ENCODE data around the gene TMEM250. TPM values are rescaled to one million over a fixed set of nuclear protein-coding genes. Genes with fewer than 3 reads are reported as not detected.

Gene TMEM250
- total and polyA plus RNA-seq, 2 donors: 13.6 to 43.1 TPM

- DNase-seq (ENCODE audit: extremely low spot score): no peak
- H3K27ac ChIP-seq (ENCODE audit: low read depth): no peak overlapping the region
- no peak overlapping the region for H3K4me3 ChIP-seq (ENCODE audit: low read depth, low read length)
- H3K4me1 ChIP-seq (ENCODE audit: insufficient read depth): no peaks in the 10 kb centered on the region
- 82% methylated on average over 21 of the region's 21 CpGs for WGBS
- H3K36me3 ChIP-seq (ENCODE audit: insufficient read depth): no peaks in the 10 kb centered on the region
These were observed 31.5 kb downstream of the TMEM250 start for GRCh38 chr9:136086951-136087740.

GRCh38 chr9:136086213-136086881, 32.3 kb downstream of the TMEM250 start:
- no peak overlapping the region for H3K27ac ChIP-seq (ENCODE audit: low read depth)
- WGBS: 76% methylated on average over 24 of the region's 24 CpGs
- DNase-seq (ENCODE audit: extremely low spot score): no peak
- no peaks in the 10 kb centered on the region for H3K36me3 ChIP-seq (ENCODE audit: insufficient read depth)
- no peak overlapping the region for H3K4me3 ChIP-seq (ENCODE audit: low read depth, low read length)
- H3K4me1 ChIP-seq (ENCODE audit: insufficient read depth): no peaks in the 10 kb centered on the region

- no peak overlapping the region for H3K27ac ChIP-seq (ENCODE audit: low read depth)
- no peaks in the 10 kb centered on the region for H3K4me1 ChIP-seq (ENCODE audit: insufficient read depth)
- no peaks in the 10 kb centered on the region for H3K36me3 ChIP-seq (ENCODE audit: insufficient read depth)
- no peak for DNase-seq (ENCODE audit: extremely low spot score)
- 75% methylated on average over 16 of the region's 16 CpGs for WGBS
- no peak overlapping the region for H3K4me3 ChIP-seq (ENCODE audit: low read depth, low read length)
These were observed 32.9 kb downstream of the TMEM250 start for GRCh38 chr9:136085815-136086212.

GRCh38 chr9:136084063-136084944, 34.4 kb downstream of the TMEM250 start:
- 89% methylated on average over 33 of the region's 33 CpGs for WGBS

GRCh38 chr9:136083558-136084062, 35.1 kb downstream of the TMEM250 start:
- no peaks in the 10 kb centered on the region for H3K4me1 ChIP-seq (ENCODE audit: insufficient read depth)
- no peaks in the 10 kb centered on the region for H3K36me3 ChIP-seq (ENCODE audit: insufficient read depth)
- 91% methylated on average over 24 of the region's 24 CpGs for WGBS
- no peak overlapping the region for H3K27ac ChIP-seq (ENCODE audit: low read depth)
- no peak overlapping the region for H3K4me3 ChIP-seq (ENCODE audit: low read depth, low read length)
- no peak for DNase-seq (ENCODE audit: extremely low spot score)

More at GRCh38 chr9:136084063-136084944, 34.4 kb downstream of the TMEM250 start:
- Histone ChIP-seq H3K4me1 (ENCODE audit: insufficient read depth) (no peaks in the 10 kb centered on the region), H3K36me3 (ENCODE audit: insufficient read depth) (no peaks in the 10 kb centered on the region), H3K27ac (ENCODE audit: low read depth) (no peak overlapping the region), H3K4me3 (ENCODE audit: low read depth, low read length) (no peak overlapping the region)
- no peak for DNase-seq (ENCODE audit: extremely low spot score)

GRCh38 chr9:136082496-136083361, 35.9 kb downstream of the TMEM250 start:
- Histone ChIP-seq H3K36me3 (ENCODE audit: insufficient read depth) (no peaks in the 10 kb centered on the region), H3K27ac (ENCODE audit: low read depth) (no peak overlapping the region), H3K4me3 (ENCODE audit: low read depth, low read length) (no peak overlapping the region), H3K4me1 (ENCODE audit: insufficient read depth) (no peaks in the 10 kb centered on the region)
- no peak for DNase-seq (ENCODE audit: extremely low spot score)
- 72% methylated on average over 34 of the region's 34 CpGs for WGBS

- no peak for DNase-seq (ENCODE audit: extremely low spot score)
- no peak overlapping the region for H3K4me3 ChIP-seq (ENCODE audit: low read depth, low read length)
- H3K4me1 ChIP-seq (ENCODE audit: insufficient read depth): no peaks in the 10 kb centered on the region
- no peak overlapping the region for H3K27ac ChIP-seq (ENCODE audit: low read depth)
- WGBS: 88% methylated on average over 24 of the region's 24 CpGs
- no peaks in the 10 kb centered on the region for H3K36me3 ChIP-seq (ENCODE audit: insufficient read depth)
These were observed 36.7 kb downstream of the TMEM250 start for GRCh38 chr9:136081826-136082495.

GRCh38 chr9:136081113-136081825, 37.4 kb downstream of the TMEM250 start:
- H3K27ac ChIP-seq (ENCODE audit: low read depth): no peak overlapping the region
- DNase-seq (ENCODE audit: extremely low spot score): no peak
- no peaks in the 10 kb centered on the region for H3K4me1 ChIP-seq (ENCODE audit: insufficient read depth)
- no peak overlapping the region for H3K4me3 ChIP-seq (ENCODE audit: low read depth, low read length)
- 62% methylated on average over 27 of the region's 27 CpGs for WGBS
- no peaks in the 10 kb centered on the region for H3K36me3 ChIP-seq (ENCODE audit: insufficient read depth)

- H3K27ac ChIP-seq (ENCODE audit: low read depth): no peak overlapping the region
- H3K4me3 ChIP-seq (ENCODE audit: low read depth, low read length): no peak overlapping the region
- 77% methylated on average over 23 of the region's 23 CpGs for WGBS
- no peaks in the 10 kb centered on the region for H3K4me1 ChIP-seq (ENCODE audit: insufficient read depth)
- DNase-seq (ENCODE audit: extremely low spot score): no peak
- H3K36me3 ChIP-seq (ENCODE audit: insufficient read depth): no peaks in the 10 kb centered on the region
These were observed 38.0 kb downstream of the TMEM250 start for GRCh38 chr9:136080716-136081112.

GRCh38 chr9:136079916-136080246, 38.8 kb downstream of the TMEM250 start:
- 73% methylated on average over 6 of the region's 6 CpGs for WGBS
- Histone ChIP-seq H3K27ac (ENCODE audit: low read depth) (no peak overlapping the region), H3K4me3 (ENCODE audit: low read depth, low read length) (no peak overlapping the region), H3K4me1 (ENCODE audit: insufficient read depth) (no peaks in the 10 kb centered on the region), H3K36me3 (ENCODE audit: insufficient read depth) (no peaks in the 10 kb centered on the region)
- no peak for DNase-seq (ENCODE audit: extremely low spot score)

- no peak overlapping the region for H3K4me3 ChIP-seq (ENCODE audit: low read depth, low read length)
These were observed 39.3 kb downstream of the TMEM250 start for GRCh38 chr9:136079211-136079915.

More at GRCh38 chr9:136079211-136079915, 39.3 kb downstream of the TMEM250 start:
- no peak for DNase-seq (ENCODE audit: extremely low spot score)
- Histone ChIP-seq H3K4me1 (ENCODE audit: insufficient read depth) (no peaks in the 10 kb centered on the region), H3K36me3 (ENCODE audit: insufficient read depth) (no peaks in the 10 kb centered on the region), H3K27ac (ENCODE audit: low read depth) (no peak overlapping the region)
- 66% methylated on average over 16 of the region's 16 CpGs for WGBS
